GM12878 (cell line): ENCODE data around the gene CCDC91. TPM values are rescaled to one million over a fixed set of nuclear protein-coding genes. Genes with fewer than 3 reads are reported as not detected.

Experiments used
- ATAC-seq: fragments of 200-7000 bp; cut with Tn5 transposase; 3 replicates; pipeline ENCODE4 v1.9.1; 2020; ENCODE audit warnings: mild to moderate bottlenecking, moderate library complexity
- BruUV-seq: library from RNA; stranded (reverse); fragments of 400-500 nt; replicated peaks from 2 replicates; lab custom pipeline; 2021; lab: Mats Ljungman, UMichigan
- CTCF ChIA-PET: fragments of 300-600 bp; sonication (Branson Sonifier 250); formaldehyde crosslinking; extraction: SDS; loops from one replicate; lab custom pipeline; 2021; ENCODE audit warnings: inconsistent platforms; lab: Yijun Ruan, JAX
- POLR2A ChIA-PET: fragments of 350-600 bp; formaldehyde crosslinking; extraction: SDS; loops from one replicate; lab custom pipeline; 2021; ENCODE audit warnings: inconsistent platforms; lab: Charles Lee
- RAD21 ChIA-PET: fragments of 300-600 bp; sonication (Branson Sonifier 250); formaldehyde crosslinking; loops from one replicate; lab custom pipeline; 2023; ENCODE audit warnings: antibody characterized with exemption; ENCODE audit not compliant: unreplicated experiment; lab: Charles Lee
- SMC1A ChIA-PET: fragments of 300-600 bp; sonication (Branson Sonifier 250); formaldehyde crosslinking; loops from one replicate; lab custom pipeline; 2023; ENCODE audit not compliant: unreplicated experiment, uncharacterized antibody; lab: Charles Lee
- DNase-seq: peaks from one replicate; pipeline ENCODE4 v3.0.0-alpha.2; 2011; ENCODE audit warnings: low read depth, low spot score
- FAIRE-seq: peaks from 3 replicates; lab custom pipeline; 2011; peaks lifted over from hg19 to GRCh38; lab: Jason Lieb, UNC
- H2AFZ ChIP-seq: 2 replicates; pipeline ENCODE4 v1.6.0; 2011; ENCODE audit warnings: low read depth, low read length, control low read depth; ENCODE audit not compliant: control insufficient read depth
- H3K27ac ChIP-seq: 2 replicates; pipeline ENCODE4 v1.5.1; 2011; ENCODE audit warnings: control low read depth; ENCODE audit not compliant: control insufficient read depth, insufficient read depth
- H3K27me3 ChIP-seq, 2 experiments: replicated peaks in 1 of 2; 2 replicates each; pipeline versions ENCODE4 v1.6.0 to v1.6.1; 2011; ENCODE audit warnings: low read length in 1 of 2; ENCODE audit not compliant: control insufficient read depth in 2 of 2, insufficient read depth in 2 of 2
- H3K36me3 ChIP-seq, 2 experiments: 2 replicates each; pipeline ENCODE4 v1.5.1; 2011; ENCODE audit warnings: low read length in 1 of 2; ENCODE audit not compliant: control insufficient read depth in 2 of 2, insufficient read depth in 2 of 2
- H3K4me1 ChIP-seq: 2 replicates; pipeline ENCODE4 v1.6.1; 2011; ENCODE audit warnings: mild to moderate bottlenecking, low read length, moderate library complexity, mixed read lengths; ENCODE audit not compliant: control insufficient read depth, insufficient read depth
- H3K4me2 ChIP-seq: 2 replicates; pipeline ENCODE4 v1.6.0; 2011; ENCODE audit warnings: control low read depth; ENCODE audit not compliant: control insufficient read depth, insufficient read depth
- H3K4me3 ChIP-seq: fragments of 200-600 bp; sonication (generic); 2 replicates; pipeline ENCODE4 v1.5.1; 2016
- H3K79me2 ChIP-seq: 2 replicates; pipeline ENCODE4 v1.6.0; 2011; ENCODE audit warnings: low read length; ENCODE audit not compliant: control insufficient read depth, insufficient read depth
- H3K9ac ChIP-seq: 2 replicates; pipeline ENCODE4 v1.8.0; 2011; ENCODE audit warnings: low read length, control low read depth, mixed read lengths; ENCODE audit not compliant: control insufficient read depth, insufficient read depth
- H3K9me3 ChIP-seq: replicated peaks from 3 replicates; pipeline ENCODE4 v1.5.1; 2011; ENCODE audit warnings: mild to moderate bottlenecking, low read length; ENCODE audit not compliant: control insufficient read depth, insufficient read depth
- H4K20me1 ChIP-seq: 2 replicates; pipeline ENCODE4 v1.6.0; 2011; ENCODE audit not compliant: control insufficient read depth, insufficient read depth
- BCLAF1 ChIP-seq: fragments of 450-650 bp; IDR thresholded peaks from 2 replicates; pipeline ENCODE4 v1.6.1; 2017; ENCODE audit warnings: antibody characterized with exemption, mild to moderate bottlenecking, moderate library complexity
- CREB1 ChIP-seq: IDR thresholded peaks from 2 replicates; pipeline ENCODE4 v1.6.1; 2012; ENCODE audit warnings: low read depth, mild to moderate bottlenecking, inconsistent platforms
- JUNB ChIP-seq: IDR thresholded peaks from 2 replicates; pipeline ENCODE4 v1.6.1; 2016; ENCODE audit warnings: antibody characterized with exemption, mild to moderate bottlenecking
- NFYB ChIP-seq: IDR thresholded peaks from 2 replicates; pipeline ENCODE4 v1.6.1; 2011; ENCODE audit warnings: low read depth, mild to moderate bottlenecking, low read length, improper control_type of control experiment, moderate library complexity; ENCODE audit not compliant: insufficient read depth
- PML ChIP-seq: IDR thresholded peaks from 2 replicates; pipeline ENCODE4 v1.6.1; 2012; ENCODE audit warnings: low read length, inconsistent platforms
- POLR2A ChIP-seq: IDR thresholded peaks from 2 replicates; pipeline ENCODE4 v1.6.1; 2011; ENCODE audit warnings: low read depth, mild to moderate bottlenecking, low read length
- REST ChIP-seq: IDR thresholded peaks from 2 replicates; pipeline ENCODE4 v1.6.1; 2012; ENCODE audit warnings: mild to moderate bottlenecking, low read depth, low read length
- ZNF217 ChIP-seq: fragments of 450-650 bp; IDR thresholded peaks from 2 replicates; pipeline ENCODE4 v1.6.1; 2017; ENCODE audit warnings: antibody characterized with exemption, mild to moderate bottlenecking
- ZNF687 ChIP-seq: fragments of 450-650 bp; IDR thresholded peaks from 2 replicates; pipeline ENCODE4 v1.6.1; 2017; ENCODE audit warnings: mild to moderate bottlenecking, moderate library complexity
- WGBS: methylation state at CpG from one replicate; pipeline ENCODE4 v1.1.6; 2016; ENCODE audit warnings: low lambda C conversion rate; ENCODE audit not compliant: insufficient replicate concordance, insufficient coverage; ENCODE audit errors: missing lambda C conversion rate; 5-methylcytosine and 5-hydroxymethylcytosine counted together
- in situ Hi-C: fragments of 300-500 bp; cut with MboI; formaldehyde crosslinking; loops from 9 replicates; pipeline ENCODE4 v1.14.3; 2018; ENCODE audit warnings: mixed read lengths
- intact Hi-C: fragments of 100-400 bp; cut with micrococcal nuclease; formaldehyde crosslinking; loops from one replicate; pipeline ENCODE4 v1.14.2; 2022; ENCODE audit not compliant: unreplicated experiment
- polyA plus RNA-seq, 11 experiments: library from polyadenylated mRNA; depleted of rRNA in 4 of 11; unstranded in 6 of 11; stranded (reverse) in 5 of 11; fragments of >200 nt; fragmentation: Nextera tagmentation in 4 of 11; fragmentation: Illumina TruSeq in 1 of 11; extraction: Ambion mirVana in 4 of 11; extraction: Trizol in 1 of 11; gene quantifications; 1 replicate in 1 of 11; 2 replicates in 10 of 11; pipeline versions ENCODE4 v1.2.1 to v1.2.3, GENCODE V29; 2011 to 2016; ENCODE audit warnings: inconsistent platforms in 2 of 11, missing spikeins in 2 of 11, low read depth in 1 of 11
- total RNA-seq, 4 experiments: library from RNA; depleted of rRNA in 3 of 4; stranded (reverse); fragments of >200 nt in 3 of 4; fragmentation: Illumina TruSeq in 1 of 4; extraction: Trizol in 1 of 4; gene quantifications; 2 replicates each; pipeline versions ENCODE4 v1.2.1 to v1.2.3, GENCODE V29; 2013 to 2021
- TF ChIP-seq, protein P1 (sequence below): fragments of 450-650 bp; IDR thresholded peaks from 2 replicates; pipeline ENCODE4 v1.6.1; 2014; ENCODE audit warnings: mild to moderate bottlenecking
- TF ChIP-seq, protein P2 (sequence below): IDR thresholded peaks from 2 replicates; pipeline ENCODE4 v1.6.1; 2012; ENCODE audit warnings: low read depth, low read length, improper control_type of control experiment

CCDC91 gene
- total and polyA plus RNA-seq, 10 of the 15 experiments (the other 5 are each of a cell fraction or from before 2014, with no cell fraction given), result 6.1 to 24.9 (median 16.5) TPM

DNA sequence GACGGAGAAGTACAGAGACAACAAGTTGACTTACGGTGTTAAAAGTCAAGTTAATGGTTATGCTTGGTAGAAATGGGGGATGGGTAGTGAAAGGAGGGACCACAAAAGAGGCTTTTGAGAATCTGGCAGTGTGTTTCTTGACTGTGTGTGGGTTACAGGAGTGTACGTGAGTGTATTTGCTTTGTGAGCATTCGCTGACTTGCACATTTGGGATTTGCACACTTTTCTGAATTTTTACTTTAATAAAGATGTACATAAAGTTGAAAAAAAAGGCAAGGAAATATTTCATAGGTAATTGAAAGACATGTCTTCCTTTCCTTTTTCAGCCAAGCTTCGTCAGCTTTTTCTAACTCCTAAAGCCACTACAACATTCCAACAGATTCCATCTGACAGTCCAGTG is 28.6 kb upstream of the CCDC91 start:
- POLR2A ChIA-PET, result no interaction called here
- no peak overlapping the region for H3K4me2 ChIP-seq
- H3K4me3 ChIP-seq, result no peak overlapping the region
- no peaks in the 10 kb centered on the region for H3K4me1 ChIP-seq
- H2AFZ ChIP-seq, result no peak overlapping the region
- CTCF ChIA-PET, result no interaction called here
- H4K20me1 ChIP-seq, result no peaks in the 10 kb centered on the region
- no peak overlapping the region for H3K9ac ChIP-seq
- in situ Hi-C loops, result no loop called here
- intact Hi-C loops, result no loop called here
- no peaks in the 10 kb centered on the region for H3K79me2 ChIP-seq
- SMC1A ChIA-PET, result interaction anchor here (1.9 kb wide), 1 partner anchor 11 kb away, joined by 4 read pairs; no protein-coding TSS in a partner anchor
- H3K27ac ChIP-seq, result no peak overlapping the region
- no peak for DNase-seq
- no TSS peak for BruUV-seq
- RAD21 ChIA-PET, result no interaction called here
- H3K27me3 ChIP-seq, result no peaks in the 10 kb centered on the region
- no peaks in the 10 kb centered on the region for H3K9me3 ChIP-seq
- no peaks in the 10 kb centered on the region for H3K36me3 ChIP-seq
- no peak for ATAC-seq
- FAIRE-seq, result no peak
- 86% methylated on average over 5 of the region's 5 CpGs for WGBS
- TF ChIP-seq POLR2A (no peak), NFYB (no peak), ZNF217 (no peak), BCLAF1 (no peak), ZNF687 (no peak), REST (no peak), PML (no peak), JUNB (no peak), CREB1 (no peak)
- TF ChIP-seq, protein P1, sequence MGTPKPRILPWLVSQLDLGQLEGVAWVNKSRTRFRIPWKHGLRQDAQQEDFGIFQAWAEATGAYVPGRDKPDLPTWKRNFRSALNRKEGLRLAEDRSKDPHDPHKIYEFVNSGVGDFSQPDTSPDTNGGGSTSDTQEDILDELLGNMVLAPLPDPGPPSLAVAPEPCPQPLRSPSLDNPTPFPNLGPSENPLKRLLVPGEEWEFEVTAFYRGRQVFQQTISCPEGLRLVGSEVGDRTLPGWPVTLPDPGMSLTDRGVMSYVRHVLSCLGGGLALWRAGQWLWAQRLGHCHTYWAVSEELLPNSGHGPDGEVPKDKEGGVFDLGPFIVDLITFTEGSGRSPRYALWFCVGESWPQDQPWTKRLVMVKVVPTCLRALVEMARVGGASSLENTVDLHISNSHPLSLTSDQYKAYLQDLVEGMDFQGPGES, result no peak
- TF ChIP-seq, protein P2, sequence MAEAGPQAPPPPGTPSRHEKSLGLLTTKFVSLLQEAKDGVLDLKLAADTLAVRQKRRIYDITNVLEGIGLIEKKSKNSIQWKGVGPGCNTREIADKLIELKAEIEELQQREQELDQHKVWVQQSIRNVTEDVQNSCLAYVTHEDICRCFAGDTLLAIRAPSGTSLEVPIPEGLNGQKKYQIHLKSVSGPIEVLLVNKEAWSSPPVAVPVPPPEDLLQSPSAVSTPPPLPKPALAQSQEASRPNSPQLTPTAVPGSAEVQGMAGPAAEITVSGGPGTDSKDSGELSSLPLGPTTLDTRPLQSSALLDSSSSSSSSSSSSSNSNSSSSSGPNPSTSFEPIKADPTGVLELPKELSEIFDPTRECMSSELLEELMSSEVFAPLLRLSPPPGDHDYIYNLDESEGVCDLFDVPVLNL, result no peak
